ENCODE results near the gene CPLX1.
"Not testable (repeated sequence)": the region's sequence is repeated elsewhere in the genome, so short reads cannot be mapped to it uniquely, and the experiment has no call there.

The CPLX1 gene

DNA sequence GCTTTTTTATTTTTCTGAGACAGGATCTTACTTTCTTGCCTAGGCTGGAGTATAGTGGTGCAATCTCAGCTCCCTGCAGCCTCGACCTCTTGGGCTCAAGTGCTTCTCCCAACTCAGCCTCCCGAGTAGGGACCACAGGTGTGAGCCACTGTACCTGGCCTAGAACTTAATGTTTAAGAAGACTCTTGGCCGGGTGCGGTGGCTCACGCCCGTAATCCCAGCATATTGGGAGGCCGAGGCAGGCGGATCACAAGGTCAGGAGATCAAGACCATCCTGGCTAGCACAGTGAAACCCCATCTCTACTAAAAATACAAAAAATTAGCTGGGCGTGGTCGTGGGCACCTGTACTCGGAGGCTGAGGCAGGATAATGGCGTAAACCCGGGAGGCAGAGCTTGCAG, 72.7 kb downstream of the CPLX1 start:
- not testable (repeated sequence) for DNase-seq

GRCh38 chr4:752196-752861, 73.6 kb downstream of the CPLX1 start:
- peak; percentile 49 for DNase-seq

DNA sequence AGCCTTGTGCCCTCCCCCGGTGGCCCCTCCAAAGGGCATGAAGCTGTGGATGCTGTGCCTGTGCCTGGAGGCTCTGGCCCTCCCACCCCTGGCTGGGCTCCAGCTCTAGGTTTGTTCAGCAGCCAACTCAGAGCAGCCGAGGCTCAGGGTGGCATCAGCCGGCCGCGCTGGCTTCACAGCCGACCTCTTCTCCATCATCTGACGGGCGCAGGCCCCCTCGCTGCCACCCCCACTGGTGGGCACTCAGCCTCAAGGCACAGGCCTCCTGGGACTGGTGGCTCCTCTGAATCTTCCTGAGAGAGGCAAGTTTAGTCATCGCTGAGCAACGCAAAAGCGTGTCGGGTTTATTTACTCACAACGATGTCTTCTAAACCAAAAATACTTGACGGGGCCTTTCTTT, 74.3 kb downstream of the CPLX1 start:
- DNase-seq, result peak; percentile 80

- no peak for DNase-seq
These were observed 75.9 kb downstream of the CPLX1 start for GRCh38 chr4:749698-750666.

GRCh38 chr4:748461-748860, 77.5 kb downstream of the CPLX1 start:
- no peak for DNase-seq

DNA sequence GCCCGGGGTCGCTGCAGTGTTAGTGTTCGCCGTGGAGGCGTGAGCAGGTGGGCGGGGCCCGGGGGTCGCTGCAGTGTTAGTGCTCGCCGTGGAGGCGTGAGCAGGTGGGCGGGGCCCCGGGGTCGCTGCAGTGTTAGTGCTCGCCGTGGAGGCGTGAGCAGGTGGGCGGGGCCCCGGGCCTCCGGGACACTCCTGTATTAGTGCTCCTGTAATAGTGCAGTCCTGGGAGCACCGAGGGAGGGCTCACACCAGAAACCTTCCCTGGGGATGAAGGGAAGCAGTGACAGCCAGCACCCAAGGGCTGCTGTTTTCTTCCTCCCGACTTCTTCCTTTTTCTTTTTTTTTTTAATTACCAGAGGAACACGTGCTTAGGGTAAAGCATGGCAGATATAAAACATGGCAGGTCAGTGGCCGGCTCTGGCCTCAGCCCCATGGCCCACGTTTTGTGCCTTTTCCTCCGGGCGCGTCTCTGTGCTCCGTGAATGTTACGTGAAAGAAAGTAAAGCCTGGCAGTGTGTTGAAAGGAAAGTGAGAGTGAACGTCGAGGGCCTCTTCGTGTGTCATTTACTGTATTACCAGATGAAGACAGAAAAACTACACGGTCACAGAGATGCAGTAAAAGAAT, 78.3 kb downstream of the CPLX1 start:
- no peak for DNase-seq

GRCh38 chr4:744212-744841, 81.6 kb downstream of the CPLX1 start:
- DNase-seq, result no peak

GRCh38 chr4:743463-744211, 82.3 kb downstream of the CPLX1 start:
- no peak for DNase-seq

GRCh38 chr4:742742-743311, 83.1 kb downstream of the CPLX1 start:
- DNase-seq, result peak; percentile 44

DNA sequence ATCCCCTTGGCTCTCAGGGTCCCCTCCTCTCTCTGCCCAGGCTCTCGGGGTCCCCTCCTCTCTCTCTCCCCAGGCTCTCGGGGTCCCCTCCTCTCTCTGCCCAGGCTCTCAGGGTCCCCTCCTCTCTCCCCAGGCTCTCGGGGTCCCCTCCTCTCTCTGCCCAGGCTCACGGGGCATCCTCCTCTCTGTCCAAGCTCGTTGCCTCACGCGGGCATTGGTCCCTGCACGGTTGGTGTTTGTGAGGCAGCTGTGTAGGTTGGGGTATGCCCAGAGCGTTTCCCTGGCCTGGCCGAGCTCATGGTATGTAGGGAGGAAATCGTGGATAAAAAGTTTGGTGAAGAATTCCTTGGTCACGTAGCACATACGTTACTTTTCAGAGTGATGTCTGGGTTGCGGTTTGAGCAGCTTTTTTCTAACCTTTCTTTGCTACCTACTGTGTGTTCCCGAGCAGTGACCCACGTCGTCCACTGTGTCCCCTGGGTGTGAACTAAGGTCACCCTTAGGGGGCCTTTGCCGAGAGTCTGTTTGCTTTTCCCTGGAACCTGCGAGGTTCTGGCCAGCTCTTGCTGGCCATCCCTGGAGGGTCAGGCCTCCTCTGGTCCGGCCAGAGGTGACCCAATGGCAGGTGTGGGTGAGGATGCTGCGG, 83.7 kb downstream of the CPLX1 start:
- DNase-seq, result no peak

DNA sequence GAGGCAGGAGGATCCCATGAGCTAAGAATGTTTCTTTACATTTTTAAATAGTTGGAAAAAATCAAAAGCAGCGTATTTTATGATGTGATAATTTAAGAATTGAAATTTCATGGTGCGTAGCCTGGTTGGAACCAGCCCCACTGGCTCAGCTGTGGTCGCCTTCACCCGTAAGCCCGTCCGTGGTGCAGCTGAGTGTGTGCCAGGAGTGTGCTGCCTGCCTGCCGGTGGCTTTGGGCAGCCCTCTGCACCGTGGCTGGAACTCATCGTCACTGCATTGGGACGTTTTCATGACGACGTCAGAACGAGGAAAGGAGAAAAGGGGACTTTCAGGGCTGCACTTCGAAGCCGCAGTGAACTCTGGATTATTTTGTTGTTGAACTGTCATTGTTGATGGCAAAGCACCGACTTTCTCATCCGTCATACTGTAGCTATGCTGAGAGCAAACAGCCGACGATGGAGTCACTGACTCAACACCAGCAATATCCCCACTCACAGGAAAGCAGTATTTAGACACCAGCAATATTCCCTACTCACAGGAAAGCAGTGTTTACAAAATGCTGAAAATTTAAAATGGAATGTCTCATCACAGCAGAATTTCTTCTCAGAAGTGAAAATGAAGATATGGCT, 85.2 kb downstream of the CPLX1 start:
- DNase-seq, result no peak

- DNase-seq, result no peak
These were observed 85.9 kb downstream of the CPLX1 start for GRCh38 chr4:740011-740410.

DNA sequence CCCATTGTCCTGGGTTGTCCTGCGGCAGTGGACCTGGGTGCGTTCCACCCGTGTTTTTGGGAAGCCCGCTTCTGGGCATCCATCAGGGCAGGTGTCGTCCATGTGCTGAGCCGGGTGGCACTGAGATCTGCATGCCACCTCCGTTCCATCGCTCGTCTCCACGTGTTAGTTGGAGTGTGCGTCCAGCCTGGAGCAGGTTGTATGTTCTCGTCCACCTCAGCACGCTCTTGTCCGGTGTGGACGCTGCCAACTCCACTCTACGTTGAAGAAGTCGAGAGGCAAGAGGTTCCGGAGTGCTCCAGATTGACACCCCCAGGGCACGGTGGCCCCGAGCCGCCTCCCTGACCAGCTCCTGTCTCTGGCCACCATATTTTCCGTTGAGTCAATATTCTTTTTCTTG, 86.4 kb downstream of the CPLX1 start:
- no peak for DNase-seq

DNA sequence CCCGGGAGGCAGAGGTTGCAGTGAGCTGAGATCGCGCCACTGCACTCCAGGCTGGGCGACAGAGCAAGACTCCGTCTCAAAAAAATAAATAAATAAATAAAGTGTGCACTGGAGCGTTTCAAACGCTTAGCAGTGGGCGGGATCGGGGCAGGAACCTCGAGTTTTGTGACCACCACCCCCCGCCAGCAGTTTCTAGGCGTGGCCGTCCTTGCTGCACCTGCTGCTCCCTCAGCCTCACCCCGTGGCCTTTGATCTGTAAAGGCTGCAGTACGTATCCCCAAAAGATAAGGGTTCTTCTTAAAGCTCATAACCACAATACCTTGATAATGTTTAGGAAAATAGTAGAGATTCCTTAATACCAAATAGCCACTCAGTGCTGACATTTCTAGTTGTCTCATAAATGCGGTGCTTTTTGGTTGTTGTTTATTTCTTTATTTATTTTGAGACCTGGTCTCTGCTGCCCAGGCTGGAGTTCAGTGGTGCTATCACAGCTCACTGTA, 87.1 kb downstream of the CPLX1 start:
- DNase-seq, result no peak

DNA sequence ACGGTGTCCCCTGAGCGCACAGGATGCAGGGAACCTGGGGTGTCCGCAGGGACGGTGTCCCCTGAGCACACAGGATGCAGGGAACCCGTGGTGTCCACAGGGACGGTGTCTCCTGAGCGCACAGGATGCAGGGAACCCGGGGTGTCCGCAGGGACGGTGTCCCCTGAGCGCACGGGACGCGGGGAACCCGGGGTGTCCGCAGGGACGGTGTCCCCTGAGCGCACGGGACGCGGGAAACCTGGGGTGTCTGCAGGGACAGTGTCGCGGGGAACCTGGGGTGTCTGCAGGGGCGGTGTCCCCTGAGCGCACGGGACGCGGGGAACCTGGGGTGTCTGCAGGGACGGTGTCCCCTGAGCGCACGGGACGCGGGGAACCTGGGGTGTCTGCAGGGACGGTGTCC, 89.4 kb downstream of the CPLX1 start:
- DNase-seq, result not testable (repeated sequence)

GRCh38 chr4:735583-735982, 90.3 kb downstream of the CPLX1 start:
- no peak for DNase-seq

Data from NCI-H345 (cell line).